ENCODE measurements around the gene PBRM1. TPM values are rescaled to one million over a fixed set of nuclear protein-coding genes. Genes with fewer than 3 reads are reported as not detected.

The PBRM1 gene
- total RNA-seq, 3 donors from 2014 or later (not counting 1 experiment from before 2014, with no cell fraction given): 70.2 to 79.7 (median 76.6) TPM

- Histone ChIP-seq H3K27me3 (ENCODE audit: control insufficient read depth, insufficient read depth, low read length) (no peaks in the 10 kb centered on the region), H3K4me1 (ENCODE audit: control insufficient read depth, insufficient read depth, low read length) (peaks cover under 1% of the 10 kb centered on the region), H3K4me3 (ENCODE audit: low read length) (no peak overlapping the region), H3K27ac (ENCODE audit: low read length) (no peak overlapping the region), H3K9me3 (ENCODE audit: control insufficient read depth, insufficient read depth, low read length) (peaks cover 10% of the 10 kb centered on the region), H3K36me3 (ENCODE audit: control insufficient read depth, insufficient read depth, low read length) (peaks cover 3% of the 10 kb centered on the region)
- H3K27ac Mint-ChIP-seq: no peak overlapping the region
- H3K27me3 Mint-ChIP-seq (ENCODE audit: low read depth in 2 of 2): no peaks in the 10 kb centered on the region
- TF ChIP-seq, protein P1, sequence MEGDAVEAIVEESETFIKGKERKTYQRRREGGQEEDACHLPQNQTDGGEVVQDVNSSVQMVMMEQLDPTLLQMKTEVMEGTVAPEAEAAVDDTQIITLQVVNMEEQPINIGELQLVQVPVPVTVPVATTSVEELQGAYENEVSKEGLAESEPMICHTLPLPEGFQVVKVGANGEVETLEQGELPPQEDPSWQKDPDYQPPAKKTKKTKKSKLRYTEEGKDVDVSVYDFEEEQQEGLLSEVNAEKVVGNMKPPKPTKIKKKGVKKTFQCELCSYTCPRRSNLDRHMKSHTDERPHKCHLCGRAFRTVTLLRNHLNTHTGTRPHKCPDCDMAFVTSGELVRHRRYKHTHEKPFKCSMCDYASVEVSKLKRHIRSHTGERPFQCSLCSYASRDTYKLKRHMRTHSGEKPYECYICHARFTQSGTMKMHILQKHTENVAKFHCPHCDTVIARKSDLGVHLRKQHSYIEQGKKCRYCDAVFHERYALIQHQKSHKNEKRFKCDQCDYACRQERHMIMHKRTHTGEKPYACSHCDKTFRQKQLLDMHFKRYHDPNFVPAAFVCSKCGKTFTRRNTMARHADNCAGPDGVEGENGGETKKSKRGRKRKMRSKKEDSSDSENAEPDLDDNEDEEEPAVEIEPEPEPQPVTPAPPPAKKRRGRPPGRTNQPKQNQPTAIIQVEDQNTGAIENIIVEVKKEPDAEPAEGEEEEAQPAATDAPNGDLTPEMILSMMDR (IDR thresholded peaks at IDR 0.05): no peak
- DNase-seq (no peak), ATAC-seq (no peak)
- 92% methylated on average over 11 of the region's 11 CpGs for WGBS (ENCODE audit: insufficient coverage)
- H3K36me3 Mint-ChIP-seq: no peaks in the 10 kb centered on the region
- H3K4me3 Mint-ChIP-seq: no peak overlapping the region
- intact Hi-C loops (cut with micrococcal nuclease): no loop called here
- H3K4me1 Mint-ChIP-seq: peaks cover 11 to 12% of the 10 kb centered on the region in 2 donors
- H3K9me3 Mint-ChIP-seq: peaks cover 0 to 3% of the 10 kb centered on the region in 2 donors
Observed at GRCh38 chr3:52715714-52716305, 30.1 kb upstream of the PBRM1 start.

- intact Hi-C loops (cut with micrococcal nuclease): no loop called here
- ATAC-seq (no peak), DNase-seq (no peak)
- Histone ChIP-seq H3K9me3 (ENCODE audit: control insufficient read depth, insufficient read depth, low read length) (peaks cover 4% of the 10 kb centered on the region), H3K4me1 (ENCODE audit: control insufficient read depth, insufficient read depth, low read length) (no peaks in the 10 kb centered on the region), H3K27ac (ENCODE audit: low read length) (no peak overlapping the region), H3K36me3 (ENCODE audit: control insufficient read depth, insufficient read depth, low read length) (peaks cover 3% of the 10 kb centered on the region), H3K4me3 (ENCODE audit: low read length) (no peak overlapping the region), H3K27me3 (ENCODE audit: control insufficient read depth, insufficient read depth, low read length) (no peaks in the 10 kb centered on the region)
- 92% methylated on average over 39 of the region's 39 CpGs for WGBS (ENCODE audit: insufficient coverage)
- Mint-ChIP-seq H3K4me1 (peaks cover 2 to 5% of the 10 kb centered on the region in 2 donors), H3K4me3 (no peak overlapping the region), H3K27me3 (ENCODE audit: low read depth in 2 of 2) (no peaks in the 10 kb centered on the region), H3K36me3 (no peaks in the 10 kb centered on the region), H3K27ac (no peak overlapping the region), H3K9me3 (peaks cover 0 to under 1% of the 10 kb centered on the region in 2 donors)
- TF ChIP-seq, protein P1 (IDR thresholded peaks at IDR 0.05): no peak
Observed at GRCh38 chr3:52714335-52715302, 28.9 kb upstream of the PBRM1 start.

DNA sequence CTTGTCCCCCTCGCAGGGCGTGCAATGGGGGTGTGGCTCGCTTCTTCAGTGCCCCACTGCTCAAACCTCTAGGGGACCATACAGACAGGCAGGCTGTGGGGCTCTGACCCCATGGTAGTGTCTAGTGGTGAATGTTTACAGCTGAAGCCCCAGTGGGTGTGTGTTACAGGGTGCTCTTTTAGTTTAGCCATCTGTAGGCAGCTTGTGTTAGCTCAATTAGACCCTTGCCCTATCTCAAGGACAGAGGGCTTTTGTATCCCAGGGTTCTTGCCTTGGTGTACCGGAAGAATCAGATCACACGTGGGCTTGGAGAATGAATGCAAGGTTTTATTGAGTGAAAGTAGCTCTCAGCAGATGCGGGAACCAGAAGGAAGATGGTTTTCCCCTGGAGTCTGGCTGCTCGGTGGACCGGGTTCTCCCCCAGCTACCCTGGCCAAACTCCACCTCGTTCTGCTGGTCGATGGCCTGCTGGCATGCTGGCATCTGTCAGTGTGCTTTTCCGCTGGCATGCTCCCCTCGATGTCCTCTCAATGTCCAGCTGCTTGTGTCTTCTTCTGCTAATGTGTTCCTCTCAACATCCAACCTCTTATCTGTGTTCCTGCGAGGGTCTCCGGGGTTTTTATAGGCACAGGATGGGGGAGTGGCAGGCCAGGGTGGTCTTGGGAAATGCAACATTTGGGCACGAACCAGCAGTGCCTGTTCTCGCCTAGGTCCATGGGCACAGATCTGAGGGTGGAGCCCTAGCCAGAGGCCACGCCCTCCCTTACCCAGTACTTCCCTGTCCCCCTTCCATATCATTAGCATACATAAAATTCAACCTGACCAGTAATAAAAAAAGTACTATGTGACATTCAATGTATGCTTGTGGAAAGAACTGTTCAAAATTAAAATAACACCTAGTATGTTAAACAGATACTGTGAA, 26.8 kb upstream of the PBRM1 start:
- Mint-ChIP-seq H3K36me3 (no peaks in the 10 kb centered on the region), H3K4me3 (no peak overlapping the region), H3K9me3 (no peaks in the 10 kb centered on the region), H3K27ac (no peak overlapping the region), H3K4me1 (peaks cover 2 to 8% of the 10 kb centered on the region in 2 donors), H3K27me3 (ENCODE audit: low read depth in 2 of 2) (no peaks in the 10 kb centered on the region)
- Histone ChIP-seq H3K4me1 (ENCODE audit: control insufficient read depth, insufficient read depth, low read length) (peaks cover 1% of the 10 kb centered on the region), H3K9me3 (ENCODE audit: control insufficient read depth, insufficient read depth, low read length) (no peaks in the 10 kb centered on the region), H3K27me3 (ENCODE audit: control insufficient read depth, insufficient read depth, low read length) (no peaks in the 10 kb centered on the region), H3K4me3 (ENCODE audit: low read length) (no peak overlapping the region), H3K27ac (ENCODE audit: low read length) (no peak overlapping the region), H3K36me3 (ENCODE audit: control insufficient read depth, insufficient read depth, low read length) (peaks cover 11% of the 10 kb centered on the region)
- TF ChIP-seq, protein P1 (IDR thresholded peaks at IDR 0.05): no peak
- 93% methylated on average over 17 of the region's 17 CpGs for WGBS (ENCODE audit: insufficient coverage)
- intact Hi-C loops (cut with micrococcal nuclease): no loop called here
- ATAC-seq (no peak), DNase-seq (no peak)

Measured in natural killer cell (primary cell).